Measurements from ENCODE around the gene POU2AF1.

- TF ChIP-seq POLR2A (IDR thresholded peaks at IDR 0.05), result no peak
- TF ChIP-seq CTCF (IDR thresholded peaks at IDR 0.05), result no peak
These were observed 9.8 kb upstream of the POU2AF1 start for GRCh38 chr11:111388842-111389241.

All from right lobe of liver (tissue), 4 donors.